Effector memory CD4-positive, alpha-beta T cell (primary cell): ENCODE data around the gene ANKRD39.

Experiments used
- DNase-seq, 3 donors: peaks; one replicate each; pipeline ENCODE4 v3.0.0-alpha.2; 2020
- H3K27ac ChIP-seq: 2 replicates; pipeline ENCODE4 v1.7.0; 2013; ENCODE audit warnings: mild to moderate bottlenecking, low read length, moderate library complexity; ENCODE audit not compliant: insufficient read depth, poor library complexity, severe bottlenecking
- H3K27me3 ChIP-seq: replicated peaks from 2 replicates; pipeline ENCODE4 v1.7.0; 2013; ENCODE audit warnings: mild to moderate bottlenecking, low read length; ENCODE audit not compliant: insufficient read depth, control insufficient read depth, poor library complexity, severe bottlenecking
- H3K36me3 ChIP-seq: 2 replicates; pipeline ENCODE4 v1.7.0; 2013; ENCODE audit warnings: mild to moderate bottlenecking, low read length, moderate library complexity; ENCODE audit not compliant: control insufficient read depth, insufficient read depth
- H3K4me1 ChIP-seq: 2 replicates; pipeline ENCODE4 v1.7.0; 2013; ENCODE audit warnings: low read length, mild to moderate bottlenecking; ENCODE audit not compliant: control insufficient read depth, insufficient read depth, poor library complexity, severe bottlenecking
- H3K4me3 ChIP-seq: 2 replicates; pipeline ENCODE4 v1.7.0; 2013; ENCODE audit warnings: low read length, low read depth, mild to moderate bottlenecking; ENCODE audit not compliant: insufficient read depth, poor library complexity, severe bottlenecking
- H3K9me3 ChIP-seq: 2 replicates; pipeline ENCODE4 v1.7.0; 2013; ENCODE audit warnings: mild to moderate bottlenecking, low read length, moderate library complexity; ENCODE audit not compliant: control insufficient read depth

Gene ANKRD39

GRCh38 chr2:96831679-96832078 lies 26.1 kb downstream of the ANKRD39 start:
- H3K27ac ChIP-seq = no peak overlapping the region
- no peak overlapping the region for H3K4me3 ChIP-seq
- no peaks in the 10 kb centered on the region for H3K9me3 ChIP-seq
- H3K36me3 ChIP-seq = peaks cover 64% of the 10 kb centered on the region
- H3K27me3 ChIP-seq = no peaks in the 10 kb centered on the region
- H3K4me1 ChIP-seq = no peaks in the 10 kb centered on the region
- no peak for DNase-seq

GRCh38 chr2:96830044-96830562 lies 27.7 kb downstream of the ANKRD39 start:
- H3K27me3 ChIP-seq = no peaks in the 10 kb centered on the region
- H3K27ac ChIP-seq = no peak overlapping the region
- H3K4me1 ChIP-seq = no peaks in the 10 kb centered on the region
- no peak overlapping the region for H3K4me3 ChIP-seq
- no peaks in the 10 kb centered on the region for H3K9me3 ChIP-seq
- H3K36me3 ChIP-seq = peaks cover 78% of the 10 kb centered on the region
- DNase-seq = no peak

- DNase-seq = no peak
- Histone ChIP-seq H3K27me3 (no peaks in the 10 kb centered on the region), H3K9me3 (no peaks in the 10 kb centered on the region), H3K27ac (no peak overlapping the region), H3K4me3 (no peak overlapping the region), H3K36me3 (peaks cover 87% of the 10 kb centered on the region), H3K4me1 (no peaks in the 10 kb centered on the region)
Measured at GRCh38 chr2:96828874-96829273, 28.9 kb downstream of the ANKRD39 start.

- H3K27ac ChIP-seq = no peak overlapping the region
- H3K4me1 ChIP-seq = no peaks in the 10 kb centered on the region
- DNase-seq = no peak
- no peaks in the 10 kb centered on the region for H3K27me3 ChIP-seq
- H3K9me3 ChIP-seq = no peaks in the 10 kb centered on the region
- H3K36me3 ChIP-seq = peaks cover 87% of the 10 kb centered on the region
- no peak overlapping the region for H3K4me3 ChIP-seq
Measured at GRCh38 chr2:96828436-96828835, 29.4 kb downstream of the ANKRD39 start.

- no peak overlapping the region for H3K27ac ChIP-seq
- H3K4me3 ChIP-seq = no peak overlapping the region
- H3K27me3 ChIP-seq = no peaks in the 10 kb centered on the region
- peaks cover 77% of the 10 kb centered on the region for H3K36me3 ChIP-seq
- DNase-seq = no peak
- H3K9me3 ChIP-seq = no peaks in the 10 kb centered on the region
- no peaks in the 10 kb centered on the region for H3K4me1 ChIP-seq
Measured at GRCh38 chr2:96826546-96827278, 31.1 kb downstream of the ANKRD39 start.

GRCh38 chr2:96825057-96825456 lies 32.8 kb downstream of the ANKRD39 start:
- H3K27ac ChIP-seq = no peak overlapping the region
- no peak for DNase-seq
- no peaks in the 10 kb centered on the region for H3K27me3 ChIP-seq
- peaks cover 15% of the 10 kb centered on the region for H3K4me1 ChIP-seq
- H3K9me3 ChIP-seq = no peaks in the 10 kb centered on the region
- no peak overlapping the region for H3K4me3 ChIP-seq
- H3K36me3 ChIP-seq = peaks cover 61% of the 10 kb centered on the region

- no peak for DNase-seq
- peaks cover 54% of the 10 kb centered on the region for H3K36me3 ChIP-seq
- H3K4me3 ChIP-seq = no peak overlapping the region
- H3K4me1 ChIP-seq = peaks cover 23% of the 10 kb centered on the region
- no peaks in the 10 kb centered on the region for H3K27me3 ChIP-seq
- H3K27ac ChIP-seq = no peak overlapping the region
- no peaks in the 10 kb centered on the region for H3K9me3 ChIP-seq
Measured at GRCh38 chr2:96824079-96824870, 33.5 kb downstream of the ANKRD39 start.

GRCh38 chr2:96823198-96823597 lies 34.6 kb downstream of the ANKRD39 start:
- Histone ChIP-seq H3K27ac (no peak overlapping the region), H3K36me3 (peaks cover 45% of the 10 kb centered on the region), H3K4me3 (no peak overlapping the region), H3K9me3 (no peaks in the 10 kb centered on the region), H3K27me3 (no peaks in the 10 kb centered on the region), H3K4me1 (peaks cover 33% of the 10 kb centered on the region)
- DNase-seq = no peak

- DNase-seq = no peak
- H3K27ac ChIP-seq = no peak overlapping the region
- no peak overlapping the region for H3K4me3 ChIP-seq
- H3K36me3 ChIP-seq = peaks cover 41% of the 10 kb centered on the region
- H3K4me1 ChIP-seq = peaks cover 37% of the 10 kb centered on the region
- H3K9me3 ChIP-seq = no peaks in the 10 kb centered on the region
- no peaks in the 10 kb centered on the region for H3K27me3 ChIP-seq
Measured at GRCh38 chr2:96822786-96823185, 35.0 kb downstream of the ANKRD39 start.

- Histone ChIP-seq H3K27me3 (no peaks in the 10 kb centered on the region), H3K4me3 (no peak overlapping the region), H3K36me3 (peaks cover 27% of the 10 kb centered on the region), H3K4me1 (peaks cover 45% of the 10 kb centered on the region), H3K9me3 (no peaks in the 10 kb centered on the region), H3K27ac (no peak overlapping the region)
- no peak for DNase-seq
Measured at GRCh38 chr2:96821113-96821675, 36.6 kb downstream of the ANKRD39 start.
